Lower leg skin (tissue), 3 donors: ENCODE data around the gene RPTOR.

Source experiments
- POLR2A ChIP-seq, 2 donors: fragments of 450-650 bp; IDR thresholded peaks; one replicate each; pipeline ENCODE4 v1.6.1; 2016 to 2017; ENCODE audit warnings: antibody characterized with exemption in 2 of 2, mild to moderate bottlenecking in 1 of 2, moderate library complexity in 1 of 2
- TF ChIP-seq, protein P1 (sequence below), 3 donors: fragments of 450-650 bp; IDR thresholded peaks; one replicate each; pipeline ENCODE4 v1.5.1; 2016; ENCODE audit warnings: antibody characterized with exemption in 3 of 3, mild to moderate bottlenecking in 3 of 3, moderate library complexity in 2 of 3

DNA sequence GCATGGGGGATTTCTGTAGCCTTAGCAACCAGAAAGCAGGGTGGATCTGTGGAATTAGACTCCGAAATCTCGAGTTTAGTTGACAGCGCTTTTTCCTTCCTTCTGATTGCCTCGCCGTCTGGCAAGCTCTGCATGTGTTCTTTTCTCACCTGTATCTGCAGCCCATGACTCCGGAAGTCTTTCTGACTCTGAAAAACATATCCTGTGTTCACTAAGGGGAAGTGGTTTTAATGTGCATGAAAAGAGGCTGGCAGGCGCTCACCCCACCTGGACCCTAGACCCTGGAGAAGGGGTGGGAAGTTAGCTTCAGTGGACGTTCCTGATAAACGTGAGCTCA, 158.5 kb downstream of the RPTOR start:
- TF ChIP-seq, protein P1, sequence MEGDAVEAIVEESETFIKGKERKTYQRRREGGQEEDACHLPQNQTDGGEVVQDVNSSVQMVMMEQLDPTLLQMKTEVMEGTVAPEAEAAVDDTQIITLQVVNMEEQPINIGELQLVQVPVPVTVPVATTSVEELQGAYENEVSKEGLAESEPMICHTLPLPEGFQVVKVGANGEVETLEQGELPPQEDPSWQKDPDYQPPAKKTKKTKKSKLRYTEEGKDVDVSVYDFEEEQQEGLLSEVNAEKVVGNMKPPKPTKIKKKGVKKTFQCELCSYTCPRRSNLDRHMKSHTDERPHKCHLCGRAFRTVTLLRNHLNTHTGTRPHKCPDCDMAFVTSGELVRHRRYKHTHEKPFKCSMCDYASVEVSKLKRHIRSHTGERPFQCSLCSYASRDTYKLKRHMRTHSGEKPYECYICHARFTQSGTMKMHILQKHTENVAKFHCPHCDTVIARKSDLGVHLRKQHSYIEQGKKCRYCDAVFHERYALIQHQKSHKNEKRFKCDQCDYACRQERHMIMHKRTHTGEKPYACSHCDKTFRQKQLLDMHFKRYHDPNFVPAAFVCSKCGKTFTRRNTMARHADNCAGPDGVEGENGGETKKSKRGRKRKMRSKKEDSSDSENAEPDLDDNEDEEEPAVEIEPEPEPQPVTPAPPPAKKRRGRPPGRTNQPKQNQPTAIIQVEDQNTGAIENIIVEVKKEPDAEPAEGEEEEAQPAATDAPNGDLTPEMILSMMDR (IDR thresholded peaks at IDR 0.05): no peak
- TF ChIP-seq POLR2A (IDR thresholded peaks at IDR 0.05): no peak
